ENCODE measurements around the gene BCL2L1. TPM values are rescaled to one million over a fixed set of nuclear protein-coding genes. Genes with fewer than 3 reads are reported as not detected.

BCL2L1 gene
- total RNA-seq, 1 donor from 2014 or later, result 55.2 TPM

DNA sequence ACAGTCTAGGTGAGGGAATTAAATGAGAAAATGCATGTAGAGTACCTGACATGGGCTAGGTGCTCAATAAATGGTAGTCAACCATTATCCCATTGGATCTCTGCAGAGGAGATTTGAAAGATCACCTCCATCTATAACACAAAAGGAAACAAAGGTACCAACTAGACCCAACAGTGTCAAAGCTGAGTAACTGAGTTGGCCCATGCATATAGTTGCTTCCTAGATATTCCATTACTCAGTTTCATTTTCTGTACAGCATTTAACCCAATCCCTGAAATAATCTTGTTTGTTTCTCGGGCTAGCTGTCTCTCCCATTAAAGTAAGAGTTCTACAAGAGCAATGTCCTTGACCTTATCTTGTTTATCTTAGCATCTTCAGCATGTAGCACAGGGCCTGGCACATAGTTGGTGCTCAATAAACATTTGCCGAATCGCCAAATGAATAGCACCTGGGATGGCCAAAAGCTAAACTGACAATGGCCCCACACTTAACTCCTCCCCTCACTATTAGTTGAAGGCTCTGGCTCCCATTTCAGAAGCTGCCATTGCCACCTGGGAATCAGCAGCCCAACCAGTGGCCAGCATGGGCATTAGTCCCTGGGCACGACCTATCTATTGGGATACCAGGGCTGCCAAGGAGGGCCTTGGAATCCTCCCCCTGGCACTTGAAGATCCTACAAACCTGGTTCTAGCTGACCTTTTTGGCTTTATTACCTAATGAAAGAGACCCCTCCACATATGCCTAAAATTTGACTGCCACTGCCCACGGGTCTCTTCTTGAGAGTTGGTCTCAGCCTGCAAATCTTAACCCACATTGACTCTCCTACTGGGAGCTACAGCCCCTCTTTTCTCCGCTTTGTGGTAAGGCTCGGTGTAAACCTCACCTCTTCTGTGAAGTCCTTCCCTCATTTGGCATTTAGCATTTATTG lies 22.6 kb downstream of the BCL2L1 start:
- no peak for ATAC-seq
- no peak for DNase-seq (ENCODE audit: missing footprints)
- intact Hi-C loops (cut with DNase I), result no loop called here

- intact Hi-C loops (cut with DNase I), result no loop called here
- ATAC-seq (peak; percentile 86), DNase-seq (ENCODE audit: missing footprints) (no peak)
Measured at GRCh38 chr20:31698803-31699718, 23.6 kb downstream of the BCL2L1 start.

DNA sequence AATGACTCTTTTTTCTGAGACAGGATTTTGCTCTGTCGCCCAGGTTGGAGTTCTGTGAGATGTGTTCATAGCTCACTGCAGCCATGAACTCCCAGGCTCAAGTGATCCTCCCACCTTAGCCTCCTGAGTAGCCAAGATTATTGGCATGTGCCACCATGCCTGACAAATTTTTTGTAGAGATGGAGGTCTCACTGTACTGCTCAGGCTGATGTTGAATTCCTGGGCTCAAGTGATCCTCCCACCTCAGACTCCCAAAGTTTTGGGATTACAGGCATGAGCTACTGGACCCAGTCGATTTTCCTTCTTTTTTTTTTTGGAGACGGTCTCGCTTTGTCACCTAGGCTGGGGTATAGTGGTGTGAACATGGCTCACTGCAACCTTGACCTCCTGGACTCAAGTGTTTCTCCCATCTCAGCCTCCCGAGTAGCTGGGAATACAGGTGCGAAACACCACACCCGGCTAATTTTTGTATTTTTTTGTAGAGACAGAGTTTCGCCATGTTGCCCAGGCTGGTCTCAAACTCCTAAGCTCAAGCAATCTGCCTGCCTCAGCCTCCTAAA lies 24.3 kb downstream of the BCL2L1 start:
- intact Hi-C loops (cut with DNase I), result no loop called here
- ATAC-seq, result no peak
- no peak for DNase-seq (ENCODE audit: missing footprints)

- no peak for DNase-seq (ENCODE audit: missing footprints)
- intact Hi-C loops (cut with DNase I), result no loop called here
- no peak for ATAC-seq
Measured at GRCh38 chr20:31695849-31696804, 26.5 kb downstream of the BCL2L1 start.

DNA sequence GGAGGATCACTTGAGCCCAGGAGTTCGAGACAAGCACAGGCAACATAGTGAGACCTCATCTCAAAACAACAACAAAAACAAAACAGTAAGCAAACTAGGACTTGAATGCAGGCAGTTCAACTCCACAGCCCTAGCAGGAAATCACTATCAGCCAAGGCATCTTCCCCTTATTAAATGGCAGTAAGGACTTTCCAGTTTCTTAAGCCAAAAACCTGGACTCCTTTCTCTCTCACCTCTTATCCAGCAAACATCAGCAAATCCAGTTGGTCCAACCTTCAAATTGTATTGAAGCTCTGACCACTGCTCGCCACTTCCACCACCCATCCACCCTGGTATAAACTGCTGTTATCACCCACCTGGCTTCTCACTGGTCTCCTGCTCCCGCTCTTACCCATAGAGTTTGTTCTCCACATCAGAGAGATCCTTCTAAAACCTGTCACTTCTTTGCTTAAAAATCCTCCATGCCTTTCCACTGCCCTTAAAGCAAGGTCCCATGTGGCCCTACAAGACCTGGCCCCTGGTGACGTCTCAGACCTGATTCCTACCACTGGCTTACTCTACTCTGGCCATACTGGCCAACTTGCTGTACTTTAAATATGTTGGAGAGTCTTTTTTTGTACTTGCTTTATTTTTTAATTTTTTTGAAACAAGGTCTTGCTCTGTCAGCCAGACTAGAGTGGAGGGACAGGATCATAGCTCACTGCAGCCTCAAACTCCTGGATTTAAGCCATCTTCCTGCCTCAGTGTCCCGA lies 27.6 kb downstream of the BCL2L1 start:
- DNase-seq (ENCODE audit: missing footprints) (no peak), ATAC-seq (no peak)
- intact Hi-C loops (cut with DNase I), result no loop called here

DNA sequence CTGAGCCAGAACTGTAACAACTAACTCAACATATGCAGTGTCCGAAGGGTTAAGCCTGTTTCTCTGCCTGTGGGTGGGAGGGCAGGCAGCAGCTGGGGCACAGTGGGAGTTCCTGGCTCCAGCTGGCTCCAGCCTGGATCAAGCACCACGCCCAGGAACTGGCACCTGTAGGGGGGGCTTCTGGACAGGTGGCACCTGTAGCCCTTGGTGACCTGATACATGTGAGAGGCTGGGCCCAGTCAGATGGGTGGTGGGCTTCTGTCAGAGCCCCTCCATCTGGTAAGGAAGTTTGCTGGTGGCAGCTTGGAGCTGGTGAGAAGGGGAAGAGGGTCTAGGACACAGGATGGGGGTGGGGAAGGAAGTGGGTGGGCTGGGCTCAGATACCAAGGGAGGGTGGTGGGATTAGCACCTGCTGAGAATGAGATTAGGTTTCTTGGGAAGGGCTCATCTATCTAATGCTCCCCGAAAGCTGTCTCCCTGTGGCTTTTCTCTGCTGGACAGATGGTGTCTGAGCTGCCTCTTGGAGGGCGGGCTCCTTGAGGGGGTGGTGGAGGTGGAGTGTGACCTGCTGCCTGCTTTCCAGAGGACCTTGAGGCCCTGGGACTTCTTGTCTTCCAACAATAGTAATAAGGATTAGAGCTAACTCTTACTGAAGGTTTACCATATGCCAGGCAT lies 28.5 kb downstream of the BCL2L1 start:
- DNase-seq (ENCODE audit: missing footprints), result no peak
- intact Hi-C loops (cut with DNase I), result no loop called here
- ATAC-seq, result no peak

GRCh38 chr20:31693402-31693801 lies 29.3 kb downstream of the BCL2L1 start:
- intact Hi-C loops (cut with DNase I), result no loop called here
- no peak for ATAC-seq
- DNase-seq (ENCODE audit: missing footprints), result no peak

GRCh38 chr20:31691646-31692275 lies 30.9 kb downstream of the BCL2L1 start:
- no peak for DNase-seq (ENCODE audit: missing footprints)
- ATAC-seq, result no peak
- intact Hi-C loops (cut with DNase I), result no loop called here

GRCh38 chr20:31690124-31690666 lies 32.5 kb downstream of the BCL2L1 start:
- no peak for ATAC-seq
- intact Hi-C loops (cut with DNase I), result no loop called here
- no peak for DNase-seq (ENCODE audit: missing footprints)

DNA sequence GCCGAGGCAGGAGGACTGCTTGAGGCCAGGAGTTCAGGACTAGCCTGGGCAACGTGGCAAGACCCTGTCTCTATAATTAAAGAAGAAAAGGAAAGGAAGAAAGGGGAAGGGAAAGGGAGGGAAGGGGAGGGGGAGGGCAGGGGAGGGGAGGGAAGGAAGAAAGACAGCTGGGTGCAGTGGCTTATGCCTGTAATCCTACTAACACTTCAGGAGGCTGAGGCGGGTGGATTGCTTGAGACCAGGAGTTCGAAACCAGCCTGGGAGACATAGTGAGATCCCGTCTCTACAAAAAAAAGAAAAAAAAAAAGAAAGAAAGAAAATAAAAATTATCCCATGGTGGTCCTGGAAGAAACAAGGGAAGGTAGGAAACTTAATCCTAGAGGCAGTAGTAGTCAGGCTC lies 33.5 kb downstream of the BCL2L1 start:
- ATAC-seq (no peak), DNase-seq (ENCODE audit: missing footprints) (no peak)
- intact Hi-C loops (cut with DNase I), result no loop called here

DNA sequence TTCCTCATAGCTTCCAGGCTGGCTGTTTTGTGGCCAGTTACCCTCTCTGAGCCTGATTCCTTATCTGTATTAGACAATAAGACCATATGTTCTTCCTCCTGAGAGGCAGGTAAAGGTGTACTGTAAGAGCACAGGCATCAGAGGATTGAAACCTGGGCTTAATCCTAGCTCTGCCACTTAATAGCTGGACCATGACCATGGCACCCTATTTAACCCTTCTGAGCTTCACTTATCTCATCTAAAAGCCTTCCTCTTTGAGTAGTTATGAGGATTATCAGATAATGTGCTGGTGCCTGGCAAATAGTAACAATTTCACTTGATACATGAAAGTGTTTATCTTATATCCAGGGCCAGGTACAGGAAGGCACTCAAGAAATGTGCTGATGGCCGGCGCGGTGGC lies 34.9 kb downstream of the BCL2L1 start:
- no peak for ATAC-seq
- intact Hi-C loops (cut with DNase I), result no loop called here
- no peak for DNase-seq (ENCODE audit: missing footprints)

- ATAC-seq (no peak), DNase-seq (ENCODE audit: missing footprints) (no peak)
- intact Hi-C loops (cut with DNase I), result no loop called here
Measured at GRCh38 chr20:31685853-31686643, 36.6 kb downstream of the BCL2L1 start.

- DNase-seq (ENCODE audit: missing footprints) (no peak), ATAC-seq (peak; percentile 11)
- intact Hi-C loops (cut with DNase I), result no loop called here
Measured at GRCh38 chr20:31684153-31685015, 38.3 kb downstream of the BCL2L1 start.

DNA sequence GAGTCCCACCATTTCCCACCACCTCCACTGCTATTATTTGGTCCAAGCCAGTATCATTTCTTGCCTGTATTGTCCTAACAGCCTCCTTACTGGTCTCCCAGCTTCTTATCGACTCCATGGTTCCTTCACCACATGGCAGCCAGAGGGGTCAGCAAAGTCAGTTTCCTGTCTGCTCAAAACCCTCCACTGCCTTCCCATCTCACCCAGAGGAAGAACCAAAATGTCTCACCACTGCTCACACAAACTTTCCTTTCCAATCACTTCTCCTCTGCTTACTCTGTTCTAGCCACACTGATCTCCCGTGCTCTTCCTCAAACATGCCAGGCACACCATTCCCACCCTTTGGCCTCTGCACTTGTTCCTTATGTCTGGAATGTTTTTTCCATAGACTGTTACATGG lies 39.7 kb downstream of the BCL2L1 start:
- DNase-seq (ENCODE audit: missing footprints) (no peak), ATAC-seq (no peak)
- intact Hi-C loops (cut with DNase I), result no loop called here

- intact Hi-C loops (cut with DNase I), result no loop called here
- DNase-seq (ENCODE audit: missing footprints) (no peak), ATAC-seq (no peak)
Measured at GRCh38 chr20:31682352-31682751, 40.3 kb downstream of the BCL2L1 start.

Measured in Right ventricle myocardium inferior (tissue), 1 donor.